ENCODE results near the gene CREBBP. TPM values are rescaled to one million over a fixed set of nuclear protein-coding genes. Genes with fewer than 3 reads are reported as not detected.

The CREBBP gene
- total RNA-seq, 1 experiment from 2014 or later = 11.3 TPM

- no peak for DNase-seq (ENCODE audit: low read depth)
These were observed 24.0 kb downstream of the CREBBP start for GRCh38 chr16:3856367-3857141.

- no peak for DNase-seq (ENCODE audit: low read depth)
These were observed 25.6 kb downstream of the CREBBP start for GRCh38 chr16:3854750-3855541.

- DNase-seq (ENCODE audit: low read depth) = no peak
These were observed 30.0 kb downstream of the CREBBP start for GRCh38 chr16:3850544-3850899.

GRCh38 chr16:3849751-3850543 is 30.6 kb downstream of the CREBBP start:
- DNase-seq (ENCODE audit: low read depth) = no peak

- DNase-seq (ENCODE audit: low read depth) = no peak
These were observed 33.9 kb downstream of the CREBBP start for GRCh38 chr16:3846595-3847091.

- no peak for DNase-seq (ENCODE audit: low read depth)
These were observed 34.4 kb downstream of the CREBBP start for GRCh38 chr16:3846087-3846486.

GRCh38 chr16:3842994-3843393 is 37.5 kb downstream of the CREBBP start:
- no peak for DNase-seq (ENCODE audit: low read depth)

- DNase-seq (ENCODE audit: low read depth) = no peak
These were observed 38.6 kb downstream of the CREBBP start for GRCh38 chr16:3841729-3842508.

- DNase-seq (ENCODE audit: low read depth) = no peak
These were observed 40.9 kb downstream of the CREBBP start for GRCh38 chr16:3839402-3840184.

- DNase-seq (ENCODE audit: low read depth) = no peak
These were observed 41.7 kb downstream of the CREBBP start for GRCh38 chr16:3838600-3839401.

- no peak for DNase-seq (ENCODE audit: low read depth)
These were observed 42.5 kb downstream of the CREBBP start for GRCh38 chr16:3837851-3838586.

- no peak for DNase-seq (ENCODE audit: low read depth)
These were observed 43.9 kb downstream of the CREBBP start for GRCh38 chr16:3836641-3837040.

- no peak for DNase-seq (ENCODE audit: low read depth)
These were observed 45.4 kb downstream of the CREBBP start for GRCh38 chr16:3835089-3835602.

GRCh38 chr16:3832668-3833067 is 47.8 kb downstream of the CREBBP start:
- DNase-seq (ENCODE audit: low read depth) = no peak

- DNase-seq (ENCODE audit: low read depth) = no peak
These were observed 49.8 kb downstream of the CREBBP start for GRCh38 chr16:3830625-3831254.

- DNase-seq (ENCODE audit: low read depth) = no peak
These were observed 50.6 kb downstream of the CREBBP start for GRCh38 chr16:3829631-3830536.

GRCh38 chr16:3825940-3826339 is 54.6 kb downstream of the CREBBP start:
- DNase-seq (ENCODE audit: low read depth) = no peak
